Naive thymus-derived CD4-positive, alpha-beta T cell (primary cell): ENCODE data around the gene GAL3ST2. TPM values are rescaled to one million over a fixed set of nuclear protein-coding genes. Genes with fewer than 3 reads are reported as not detected.

Source experiments
- ATAC-seq: fragments of 150-1000 bp; cut with Tn5 transposase; 2 replicates; pipeline ENCODE4 v1.10.0; 2021; ENCODE audit warnings: mild to moderate bottlenecking, moderate library complexity
- CTCF ChIA-PET: fragments of 350-600 bp; sonication (Branson Sonifier 250); formaldehyde crosslinking; loops from one replicate; lab custom pipeline; 2021; ENCODE audit warnings: antibody characterized with exemption; lab: Charles Lee
- POLR2A ChIA-PET: fragments of 350-600 bp; sonication (Branson Sonifier 250); formaldehyde crosslinking; loops from one replicate; lab custom pipeline; 2021; ENCODE audit warnings: antibody characterized with exemption, inconsistent platforms; lab: Charles Lee
- DNase-seq, 9 donors: peaks; one replicate each; pipeline versions ENCODE4 v3.0.0 to v3.0.0-alpha.2; 2020 to 2022; ENCODE audit warnings: mixed read lengths in 1 of 9
- H3K27ac ChIP-seq: one replicate; pipeline ENCODE4 v1.7.0; 2013; ENCODE audit warnings: mild to moderate bottlenecking, low read depth, low read length, moderate library complexity
- H3K27me3 ChIP-seq, 2 donors: one replicate each; pipeline ENCODE4 v1.7.0; 2013; ENCODE audit warnings: low read length in 2 of 2, mild to moderate bottlenecking in 2 of 2, moderate library complexity in 2 of 2; ENCODE audit not compliant: control insufficient read depth in 2 of 2, insufficient read depth in 2 of 2
- H3K36me3 ChIP-seq, 3 experiments: 1 replicate in 2 of 3; 2 replicates in 1 of 3; pipeline ENCODE4 v1.7.0; 2013; ENCODE audit warnings: low read length in 3 of 3, mild to moderate bottlenecking in 3 of 3, moderate library complexity in 1 of 3; ENCODE audit not compliant: insufficient read depth in 3 of 3, control insufficient read depth in 2 of 3
- H3K4me1 ChIP-seq, 2 donors: one replicate each; pipeline ENCODE4 v1.7.0; 2013; ENCODE audit warnings: low read length in 2 of 2, mild to moderate bottlenecking in 2 of 2, moderate library complexity in 1 of 2; ENCODE audit not compliant: control insufficient read depth in 2 of 2, insufficient read depth in 2 of 2
- H3K4me3 ChIP-seq: 2 replicates; pipeline ENCODE4 v1.7.0; 2013; ENCODE audit warnings: mild to moderate bottlenecking, low read length
- H3K9me3 ChIP-seq, 3 experiments: 1 replicate in 2 of 3; 2 replicates in 1 of 3; pipeline ENCODE4 v1.7.0; 2013; ENCODE audit warnings: low read length in 3 of 3; ENCODE audit not compliant: control insufficient read depth in 2 of 3
- H3K27ac Mint-ChIP-seq, 9 donors: one replicate each; pipeline ENCODE4 v1.8.0; 2020 to 2022; ENCODE audit warnings: mixed read lengths in 9 of 9, mild to moderate bottlenecking in 8 of 9, moderate library complexity in 5 of 9, inconsistent platforms in 2 of 9
- H3K27me3 Mint-ChIP-seq, 5 donors: one replicate each; pipeline ENCODE4 v1.8.0; 2021 to 2022; ENCODE audit warnings: mixed read lengths in 5 of 5, mild to moderate bottlenecking in 1 of 5
- H3K36me3 Mint-ChIP-seq, 5 donors: one replicate each; pipeline ENCODE4 v1.8.0; 2020 to 2022; ENCODE audit warnings: mixed read lengths in 5 of 5, mild to moderate bottlenecking in 3 of 5, inconsistent platforms in 1 of 5
- H3K4me1 Mint-ChIP-seq, 7 donors: one replicate each; pipeline ENCODE4 v1.8.0; 2020 to 2022; ENCODE audit warnings: mixed read lengths in 7 of 7, mild to moderate bottlenecking in 3 of 7, inconsistent platforms in 1 of 7
- H3K4me3 Mint-ChIP-seq, 10 donors: one replicate each; pipeline ENCODE4 v1.8.0; 2020 to 2022; ENCODE audit warnings: mild to moderate bottlenecking in 10 of 10, mixed read lengths in 10 of 10, moderate library complexity in 6 of 10, inconsistent platforms in 2 of 10
- H3K9me3 Mint-ChIP-seq, 11 donors: one replicate each; pipeline ENCODE4 v1.8.0; 2020 to 2022; ENCODE audit warnings: mixed read lengths in 11 of 11, mild to moderate bottlenecking in 4 of 11, inconsistent platforms in 1 of 11, moderate library complexity in 1 of 11
- intact Hi-C, 2 donors: fragments of 100-400 bp; cut with micrococcal nuclease; formaldehyde crosslinking; loops; one replicate each; pipeline ENCODE4 v1.15.1; 2023
- polyA plus RNA-seq, 2 donors: library from polyadenylated mRNA; unstranded; fragments of 300-500 nt; fragmentation: Illumina TruSeq; gene quantifications; one replicate each; pipeline ENCODE4 v1.2.3, GENCODE V29; 2021
- total RNA-seq, 6 experiments: library from RNA in 5 of 6; stranded (reverse) in 5 of 6; gene quantifications; 1 replicate in 5 of 6; 2 replicates in 1 of 6; pipeline ENCODE4 v1.2.3 and lab custom pipeline; 2021 to 2026

Gene GAL3ST2
- total and polyA plus RNA-seq, 7 experiments from 2014 or later: 0.17 to 0.93 (median 0.37) TPM; not detected in 4

DNA sequence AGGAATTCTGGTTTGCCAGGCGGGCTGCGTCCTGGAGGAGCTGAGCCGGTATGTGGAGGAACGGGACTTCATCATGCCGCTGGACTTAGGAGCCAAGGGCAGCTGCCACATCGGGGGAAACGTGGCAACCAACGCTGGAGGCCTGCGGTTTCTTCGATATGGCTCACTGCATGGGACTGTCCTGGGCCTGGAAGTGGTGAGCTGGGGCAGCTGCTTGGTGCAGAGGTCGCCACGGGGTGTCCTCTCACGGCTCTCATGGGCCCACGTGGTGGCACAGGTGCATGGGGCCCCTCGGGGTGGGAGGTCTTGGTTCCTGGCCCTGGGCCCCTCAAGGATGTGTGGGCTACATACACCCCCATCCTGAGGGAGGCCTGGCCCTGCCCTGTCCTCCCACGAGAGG, 33.0 kb upstream of the GAL3ST2 start:
- intact Hi-C loops: no loop called here
- Histone ChIP-seq H3K27ac (no peak overlapping the region), H3K9me3 (no peaks in the 10 kb centered on the region), H3K27me3 (no peaks in the 10 kb centered on the region), H3K36me3 (peaks cover 0 to 36% (median 0%) of the 10 kb centered on the region in 3 experiments), H3K4me3 (no peak overlapping the region), H3K4me1 (peaks cover 18 to 25% of the 10 kb centered on the region in 2 donors)
- POLR2A ChIA-PET: no interaction called here
- CTCF ChIA-PET: interaction anchor here (1.0 kb wide), 1 partner anchor 386 kb away, joined by 3 read pairs; no protein-coding TSS in a partner anchor
- H3K36me3 Mint-ChIP-seq: peaks cover 8 to 23% (median 15%) of the 10 kb centered on the region in 5 donors
- peaks cover 0 to 5% (median 0%) of the 10 kb centered on the region in 11 donors for H3K9me3 Mint-ChIP-seq
- ATAC-seq: no peak
- no peaks in the 10 kb centered on the region for H3K27me3 Mint-ChIP-seq
- H3K27ac Mint-ChIP-seq: peak overlapping the region in 2 of 9 donors; percentile 25 to 26
- H3K4me1 Mint-ChIP-seq: peaks cover 2 to 25% (median 19%) of the 10 kb centered on the region in 7 donors
- H3K4me3 Mint-ChIP-seq: peak overlapping the region in 1 of 10 donors; percentile 37
- no peak for DNase-seq

DNA sequence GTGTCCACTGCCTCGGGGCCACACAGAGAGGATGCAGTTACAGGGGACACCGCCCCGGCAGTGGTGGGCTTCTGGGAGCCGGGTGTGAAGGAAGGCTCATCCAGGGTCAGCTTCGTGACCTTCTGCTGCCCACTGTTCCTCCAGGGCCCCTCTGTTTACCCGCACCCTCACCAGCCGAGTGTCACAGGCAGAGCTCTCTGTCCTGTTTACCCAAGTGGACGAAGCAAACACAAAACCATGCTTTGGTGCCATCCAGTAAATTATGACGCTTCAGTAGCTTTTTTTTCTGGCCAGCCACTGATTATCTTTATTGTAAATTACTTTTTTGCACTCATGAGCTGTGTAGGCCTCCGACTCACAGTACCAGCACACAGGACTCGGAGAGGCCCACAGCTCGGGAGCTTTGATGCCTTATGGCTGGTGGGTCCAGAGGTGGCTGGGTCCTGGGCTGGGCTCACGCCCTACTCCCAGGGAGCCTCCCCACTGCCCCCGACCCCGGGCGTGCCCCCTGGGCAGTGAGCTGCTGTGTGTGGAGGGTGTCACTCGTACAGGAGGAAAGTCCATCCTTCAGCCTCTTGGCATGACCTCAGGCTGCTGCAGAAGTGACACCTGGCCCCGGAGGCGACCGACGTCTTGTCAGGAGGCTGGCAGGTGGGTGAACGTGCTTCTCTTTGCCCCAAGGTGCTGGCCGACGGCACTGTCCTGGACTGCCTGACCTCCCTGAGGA, 32.4 kb upstream of the GAL3ST2 start:
- H3K4me1 Mint-ChIP-seq: peaks cover 0 to 20% (median 15%) of the 10 kb centered on the region in 7 donors
- ChIA-PET POLR2A (no interaction called here), CTCF (interaction anchor here (1.0 kb wide), 1 partner anchor 386 kb away, joined by 3 read pairs; no protein-coding TSS in a partner anchor)
- peaks cover 8 to 28% (median 15%) of the 10 kb centered on the region in 5 donors for H3K36me3 Mint-ChIP-seq
- Histone ChIP-seq H3K27me3 (no peaks in the 10 kb centered on the region), H3K27ac (no peak overlapping the region), H3K4me1 (peaks cover 18 to 22% of the 10 kb centered on the region in 2 donors), H3K9me3 (no peaks in the 10 kb centered on the region), H3K4me3 (no peak overlapping the region), H3K36me3 (peaks cover 0 to 39% (median 0%) of the 10 kb centered on the region in 3 experiments)
- DNase-seq (no peak), ATAC-seq (no peak)
- H3K27me3 Mint-ChIP-seq: no peaks in the 10 kb centered on the region
- no peak overlapping the region for H3K27ac Mint-ChIP-seq
- H3K4me3 Mint-ChIP-seq: no peak overlapping the region
- intact Hi-C loops: no loop called here
- peaks cover 0 to 5% (median 0%) of the 10 kb centered on the region in 11 donors for H3K9me3 Mint-ChIP-seq

- no peaks in the 10 kb centered on the region for H3K27me3 ChIP-seq
- peaks cover 8 to 30% (median 15%) of the 10 kb centered on the region in 5 donors for H3K36me3 Mint-ChIP-seq
- peaks cover 0 to 9% (median 6%) of the 10 kb centered on the region in 7 donors for H3K4me1 Mint-ChIP-seq
- no peaks in the 10 kb centered on the region for H3K9me3 ChIP-seq
- POLR2A ChIA-PET: no interaction called here
- peaks cover 10 to 16% of the 10 kb centered on the region in 2 donors for H3K4me1 ChIP-seq
- no peak overlapping the region for H3K27ac Mint-ChIP-seq
- no peaks in the 10 kb centered on the region for H3K27me3 Mint-ChIP-seq
- H3K36me3 ChIP-seq: peaks cover 0 to 44% (median 0%) of the 10 kb centered on the region in 3 experiments
- H3K27ac ChIP-seq: no peak overlapping the region
- CTCF ChIA-PET: no interaction called here
- DNase-seq (no peak), ATAC-seq (no peak)
- intact Hi-C loops: no loop called here
- no peak overlapping the region for H3K4me3 Mint-ChIP-seq
- H3K9me3 Mint-ChIP-seq: peaks cover 0 to 5% (median 0%) of the 10 kb centered on the region in 11 donors
- no peak overlapping the region for H3K4me3 ChIP-seq
Measured at GRCh38 chr2:241745276-241745675, 31.3 kb upstream of the GAL3ST2 start.

- Histone ChIP-seq H3K27me3 (no peaks in the 10 kb centered on the region), H3K9me3 (no peaks in the 10 kb centered on the region), H3K27ac (no peak overlapping the region), H3K4me1 (peaks cover 3 to 8% of the 10 kb centered on the region in 2 donors), H3K4me3 (no peak overlapping the region), H3K36me3 (peaks cover 0 to 45% (median 0%) of the 10 kb centered on the region in 3 experiments)
- Mint-ChIP-seq H3K27ac (peak overlapping the region in 1 of 9 donors; percentile 75), H3K4me1 (peaks cover 0 to 3% (median 3%) of the 10 kb centered on the region in 7 donors), H3K36me3 (peaks cover 8 to 30% (median 15%) of the 10 kb centered on the region in 5 donors), H3K27me3 (no peaks in the 10 kb centered on the region), H3K9me3 (peaks cover 0 to 5% (median 0%) of the 10 kb centered on the region in 11 donors), H3K4me3 (no peak overlapping the region)
- no peak for ATAC-seq
- intact Hi-C loops: no loop called here
- CTCF ChIA-PET: no interaction called here
- POLR2A ChIA-PET: interaction anchor here (0.6 kb wide), 1 partner anchor 11 kb away, joined by 3 read pairs; no protein-coding TSS in a partner anchor
- DNase-seq: no peak
Measured at GRCh38 chr2:241746084-241746483, 30.5 kb upstream of the GAL3ST2 start.

DNA sequence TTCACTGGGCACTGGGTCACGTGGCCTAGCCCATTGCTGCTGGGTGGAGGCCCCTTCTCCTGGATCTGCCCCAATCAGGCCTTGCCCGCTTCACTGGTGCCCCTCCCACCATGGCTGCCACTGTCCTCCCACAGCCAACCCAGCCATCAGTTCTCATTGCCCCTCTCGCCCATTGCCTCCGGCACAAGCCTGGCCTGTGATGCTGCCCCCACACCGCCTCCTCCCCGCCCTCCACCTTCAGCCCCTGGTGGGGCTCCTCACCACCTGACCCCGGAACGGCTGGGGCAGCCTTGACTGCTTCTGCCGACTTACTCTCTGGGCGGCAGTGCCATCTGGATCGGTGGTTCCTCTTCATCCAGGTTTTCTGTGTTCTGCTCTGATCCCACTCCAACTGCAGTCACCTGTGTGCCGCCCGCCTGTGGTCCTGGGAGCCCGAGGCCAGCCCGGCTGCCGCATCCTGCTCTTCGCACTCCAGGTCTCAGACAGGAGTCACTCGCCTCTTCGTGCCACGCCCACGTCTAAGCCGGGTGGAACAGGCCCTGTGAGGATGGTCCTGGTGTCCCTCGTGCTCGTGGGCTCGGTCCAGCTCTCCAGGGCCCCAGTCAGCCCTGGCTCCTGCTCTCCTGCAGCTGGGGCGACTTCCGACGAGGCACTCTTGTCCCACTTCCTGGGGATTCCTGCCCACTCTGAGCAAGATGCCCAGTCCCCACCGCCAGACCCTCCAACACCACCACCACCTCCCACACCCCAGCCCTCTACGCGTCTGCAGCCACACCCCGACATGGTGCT, 28.0 kb upstream of the GAL3ST2 start:
- peaks cover 0 to 1% (median 0%) of the 10 kb centered on the region in 7 donors for H3K4me1 Mint-ChIP-seq
- H3K36me3 Mint-ChIP-seq: peaks cover 8 to 30% (median 15%) of the 10 kb centered on the region in 5 donors
- H3K36me3 ChIP-seq: peaks cover 0 to 56% (median 0%) of the 10 kb centered on the region in 3 experiments
- no peak overlapping the region for H3K4me3 Mint-ChIP-seq
- H3K27ac Mint-ChIP-seq: no peak overlapping the region
- H3K4me1 ChIP-seq: no peaks in the 10 kb centered on the region
- H3K27ac ChIP-seq: no peak overlapping the region
- H3K9me3 Mint-ChIP-seq: peaks cover 0 to 5% (median 0%) of the 10 kb centered on the region in 11 donors
- H3K27me3 Mint-ChIP-seq: no peaks in the 10 kb centered on the region
- H3K4me3 ChIP-seq: no peak overlapping the region
- ATAC-seq (no peak), DNase-seq (no peak)
- intact Hi-C loops: no loop called here
- ChIA-PET CTCF (no interaction called here), POLR2A (no interaction called here)
- no peaks in the 10 kb centered on the region for H3K27me3 ChIP-seq
- H3K9me3 ChIP-seq: no peaks in the 10 kb centered on the region

DNA sequence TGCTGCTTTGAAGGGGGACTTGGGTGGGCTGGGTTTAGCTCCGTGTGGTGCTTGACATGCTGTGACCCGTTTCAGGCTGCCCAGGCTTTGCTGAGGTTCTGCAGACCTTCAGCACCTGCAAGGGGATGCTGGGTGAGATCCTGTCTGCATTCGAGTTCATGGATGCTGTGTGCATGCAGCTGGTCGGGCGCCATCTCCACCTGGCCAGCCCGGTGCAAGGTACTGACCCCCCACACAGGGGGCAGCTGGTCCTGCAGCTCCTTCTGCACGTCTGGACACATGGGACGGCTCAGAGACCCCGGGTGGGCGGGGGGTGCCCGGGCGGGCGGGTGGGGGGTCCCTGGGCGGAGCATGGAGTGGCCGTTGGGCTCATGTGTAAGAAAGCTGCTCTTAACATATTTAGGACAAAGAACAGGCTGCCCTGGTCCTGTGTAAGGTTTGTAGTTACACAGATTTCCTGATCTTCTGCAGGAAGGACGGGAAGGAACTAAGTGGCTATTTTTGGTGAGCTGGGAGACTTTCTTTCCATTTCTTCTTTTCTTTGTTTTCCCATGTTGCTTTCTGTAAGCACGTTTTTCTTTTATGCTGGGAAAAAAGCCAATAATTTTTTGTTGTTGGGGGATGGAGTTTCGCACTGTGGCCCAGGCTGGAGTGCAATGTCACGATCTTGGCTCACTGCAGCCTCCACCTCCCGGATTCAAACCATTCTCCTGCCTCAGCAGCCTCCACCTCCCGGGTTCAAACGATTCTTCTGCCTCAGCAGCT, 26.4 kb upstream of the GAL3ST2 start:
- DNase-seq: no peak
- intact Hi-C loops: no loop called here
- H3K36me3 ChIP-seq: peaks cover 0 to 56% (median 0%) of the 10 kb centered on the region in 3 experiments
- peaks cover 0 to 5% (median 0%) of the 10 kb centered on the region in 11 donors for H3K9me3 Mint-ChIP-seq
- POLR2A ChIA-PET: no interaction called here
- no peaks in the 10 kb centered on the region for H3K27me3 Mint-ChIP-seq
- H3K36me3 Mint-ChIP-seq: peaks cover 8 to 28% (median 19%) of the 10 kb centered on the region in 5 donors
- H3K27ac Mint-ChIP-seq: no peak overlapping the region
- CTCF ChIA-PET: no interaction called here
- no peaks in the 10 kb centered on the region for H3K4me1 ChIP-seq
- H3K4me3 Mint-ChIP-seq: no peak overlapping the region
- no peak overlapping the region for H3K27ac ChIP-seq
- no peak overlapping the region for H3K4me3 ChIP-seq
- no peaks in the 10 kb centered on the region for H3K27me3 ChIP-seq
- no peak for ATAC-seq
- no peaks in the 10 kb centered on the region for H3K9me3 ChIP-seq
- peaks cover 0 to 1% (median 0%) of the 10 kb centered on the region in 7 donors for H3K4me1 Mint-ChIP-seq
